ENCODE data around the gene SGMS1.

Gene SGMS1

GRCh38 chr10:50325449-50326171 lies 298.1 kb downstream of the SGMS1 start:
- DNase-seq: no peak

- DNase-seq: no peak
Observed at GRCh38 chr10:50324680-50325393, 298.9 kb downstream of the SGMS1 start.

DNA sequence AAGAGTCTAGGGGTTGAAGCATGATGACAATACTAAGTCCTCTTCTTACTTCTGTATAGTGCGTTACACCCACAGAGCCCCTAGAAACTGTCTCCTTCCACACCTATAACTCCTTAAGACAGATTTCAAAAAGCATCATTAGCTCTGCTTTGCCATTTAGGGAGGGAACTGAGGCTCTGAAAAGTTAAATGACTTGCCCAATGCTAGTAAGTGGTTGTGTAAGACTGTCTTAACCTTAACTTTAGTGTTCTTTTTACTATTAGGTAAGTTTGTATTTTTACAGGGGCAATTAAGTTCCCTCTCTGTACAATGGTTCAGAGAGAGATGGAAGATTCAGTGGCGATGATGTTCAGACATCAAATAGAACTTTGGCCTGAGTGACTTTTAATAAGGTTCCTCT lies 299.7 kb downstream of the SGMS1 start:
- DNase-seq: no peak

GRCh38 chr10:50322077-50322476 lies 301.7 kb downstream of the SGMS1 start:
- DNase-seq: no peak

DNA sequence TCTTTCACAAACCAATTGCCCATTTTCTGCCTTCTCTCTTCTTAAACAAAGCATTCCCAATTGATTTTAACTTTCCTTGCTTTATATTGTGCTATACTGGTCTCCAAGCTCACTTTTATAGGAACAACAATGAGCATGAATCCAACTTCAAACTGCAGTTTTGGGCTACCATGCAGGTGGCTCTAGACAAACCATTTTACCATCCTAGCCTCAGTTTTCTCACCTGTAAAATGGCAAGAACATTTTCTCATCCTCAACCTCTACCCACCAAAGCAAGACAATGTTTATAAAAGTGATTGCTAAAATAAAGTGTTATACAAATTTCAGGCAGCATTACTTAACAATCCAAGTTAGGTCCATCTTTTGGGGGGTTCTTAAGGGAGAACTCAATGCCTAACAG lies 305.6 kb downstream of the SGMS1 start:
- no peak for DNase-seq

GRCh38 chr10:50316695-50317648 lies 306.8 kb downstream of the SGMS1 start:
- no peak for DNase-seq

DNA sequence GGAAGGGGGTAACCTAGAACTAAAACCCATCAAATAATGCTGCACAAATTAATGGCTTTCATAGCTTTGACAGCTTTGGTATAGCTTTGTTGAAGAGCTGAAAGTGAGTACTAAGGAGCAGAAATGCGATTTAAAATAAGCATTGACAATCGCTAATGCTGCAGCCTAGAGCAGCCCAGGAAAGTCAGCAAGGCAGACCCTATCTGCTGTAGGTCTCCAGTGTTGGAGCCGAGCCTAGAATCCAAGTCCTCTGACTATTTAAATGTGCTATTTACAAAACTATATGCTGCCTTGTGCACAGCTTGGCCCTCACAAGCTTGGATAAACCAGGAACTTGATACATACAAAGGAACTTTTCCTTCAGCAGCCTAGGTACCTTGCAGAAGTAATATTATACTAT lies 307.6 kb downstream of the SGMS1 start:
- DNase-seq: no peak

- DNase-seq: no peak
Observed at GRCh38 chr10:50315424-50315823, 308.3 kb downstream of the SGMS1 start.

DNA sequence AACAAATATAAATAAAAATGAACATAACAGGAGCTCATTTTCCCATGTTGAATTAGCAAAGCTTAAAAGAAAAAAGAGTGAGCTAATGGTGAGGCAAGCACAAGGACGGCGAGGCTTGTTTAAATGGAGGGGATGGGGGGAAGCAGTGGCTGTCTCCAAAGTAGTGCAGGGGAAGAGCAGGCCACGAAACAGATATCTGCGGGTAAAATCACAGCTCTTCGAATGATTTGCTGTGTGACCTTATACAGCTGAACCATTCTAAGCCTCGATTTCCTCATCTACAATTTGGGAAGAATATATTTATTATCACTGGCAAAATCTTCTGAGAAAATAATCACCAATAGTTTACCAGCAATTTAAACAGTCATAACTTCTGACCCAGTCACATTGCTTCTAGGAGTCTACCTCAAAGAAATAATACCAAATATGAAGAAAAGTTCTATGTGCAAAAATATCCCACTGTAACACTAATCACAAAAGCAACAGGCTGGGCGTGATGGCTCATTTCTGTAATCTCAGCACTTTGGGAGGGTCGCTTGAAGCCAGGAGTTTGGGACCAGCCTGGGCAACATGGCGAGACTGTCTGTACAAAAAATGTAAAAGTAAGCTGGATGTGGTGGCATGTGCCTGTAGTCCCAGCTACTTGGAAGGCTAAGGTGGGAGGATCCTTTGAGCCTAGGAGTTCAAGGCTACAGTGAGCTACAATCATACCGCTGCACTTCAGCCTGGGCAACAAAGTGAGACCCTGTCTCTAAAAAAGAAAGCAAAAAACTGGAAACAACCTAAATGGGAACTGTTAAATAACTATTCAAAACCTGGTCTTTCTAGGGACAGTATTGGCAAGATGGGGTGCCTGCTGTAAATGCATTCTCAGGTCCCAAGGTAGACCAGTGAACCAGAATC lies 309.3 kb downstream of the SGMS1 start:
- DNase-seq: no peak

DNA sequence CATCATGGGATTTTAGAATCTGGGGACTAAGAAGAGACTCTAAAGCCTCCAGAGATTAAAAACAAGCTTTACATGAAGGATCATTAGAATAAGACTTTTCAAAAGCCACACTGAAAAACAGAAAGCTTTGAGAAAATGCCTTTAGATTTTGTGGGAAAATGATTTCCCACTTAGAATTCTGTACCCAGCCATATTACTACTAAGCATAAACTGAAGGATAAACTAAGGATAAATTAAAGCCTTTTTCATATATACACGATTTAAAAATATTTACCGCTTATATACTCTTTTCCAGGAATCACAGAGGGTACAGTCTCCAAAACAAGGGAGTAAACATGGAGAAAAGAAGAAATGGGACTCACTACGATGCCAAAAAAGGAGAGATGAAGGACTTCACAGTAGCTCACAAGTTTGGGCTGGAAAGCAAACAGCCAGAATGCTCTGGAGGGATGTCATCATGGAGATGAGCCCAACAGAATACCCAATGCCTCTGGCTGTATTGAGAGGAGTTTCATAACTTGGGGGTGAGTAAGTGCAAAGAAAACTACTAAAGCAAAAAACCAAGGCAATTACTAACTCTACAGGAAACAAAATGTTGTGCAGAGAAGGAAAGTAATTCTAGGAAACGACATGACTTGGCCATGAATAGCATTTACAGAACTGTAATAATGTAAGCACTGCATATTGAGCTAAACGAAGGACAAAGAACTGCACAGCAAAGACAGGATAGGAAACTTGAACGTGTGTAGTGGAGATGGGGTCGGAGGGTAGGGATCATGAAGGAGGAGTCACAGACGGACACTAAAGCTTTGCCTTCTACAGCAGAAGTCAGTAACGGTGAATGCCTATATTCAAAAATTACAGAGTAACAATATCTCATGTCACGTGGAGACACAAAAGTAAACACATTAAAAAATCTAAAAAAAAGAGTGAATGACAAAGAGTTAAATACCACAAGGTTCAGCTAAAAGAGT lies 311.0 kb downstream of the SGMS1 start:
- DNase-seq: no peak

- DNase-seq: no peak
Observed at GRCh38 chr10:50310560-50311174, 313.1 kb downstream of the SGMS1 start.

DNA sequence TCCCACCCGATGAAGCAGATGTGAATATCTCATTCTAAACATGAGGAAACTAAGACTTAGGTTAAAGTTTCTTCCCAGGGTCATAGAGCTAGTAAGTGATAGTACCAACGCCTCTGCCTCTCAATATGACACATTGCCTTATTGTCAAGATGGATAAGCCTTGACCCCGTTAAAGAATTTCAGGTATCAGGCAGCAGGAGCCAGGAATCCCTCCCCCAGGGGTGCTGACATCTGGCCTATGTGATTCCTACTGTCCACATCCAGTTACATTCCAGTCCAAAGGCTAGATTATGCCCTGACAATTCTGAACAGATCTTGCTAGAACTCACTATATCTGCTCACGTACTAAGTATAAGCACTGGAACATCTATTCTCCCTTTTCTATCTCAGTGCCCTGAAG lies 314.4 kb downstream of the SGMS1 start:
- DNase-seq: no peak

- DNase-seq: no peak
Observed at GRCh38 chr10:50304660-50305059, 319.1 kb downstream of the SGMS1 start.

GRCh38 chr10:50299948-50300669 lies 323.6 kb downstream of the SGMS1 start:
- no peak for DNase-seq

- no peak for DNase-seq
Observed at GRCh38 chr10:50295367-50295766, 328.4 kb downstream of the SGMS1 start.

- no peak for DNase-seq
Observed at GRCh38 chr10:50294582-50294981, 329.2 kb downstream of the SGMS1 start.

- no peak for DNase-seq
Observed at GRCh38 chr10:50293513-50294313, 330.0 kb downstream of the SGMS1 start.

- DNase-seq: no peak
Observed at GRCh38 chr10:50291261-50291850, 332.4 kb downstream of the SGMS1 start.

DNA sequence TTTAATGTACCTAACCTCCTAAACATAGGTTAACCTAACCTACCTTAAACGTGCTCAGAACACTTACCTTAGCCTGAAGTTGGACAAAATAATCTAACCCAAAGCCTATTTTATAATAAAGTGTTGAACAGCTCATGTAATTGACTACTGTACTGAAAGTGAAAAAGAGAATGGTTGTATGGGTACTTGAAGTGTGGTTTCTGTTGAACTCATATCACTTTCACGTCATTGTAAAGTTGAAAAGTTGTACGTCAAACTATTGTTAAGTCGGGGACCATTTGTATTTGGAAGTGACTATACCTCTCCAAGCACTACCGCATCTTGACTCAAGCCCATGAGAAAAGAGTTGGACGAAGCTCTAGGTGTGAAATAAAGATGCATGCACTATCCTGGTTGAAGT lies 334.6 kb downstream of the SGMS1 start:
- DNase-seq: no peak
